ENCODE results near the gene CCDC158.

Gene CCDC158

DNA sequence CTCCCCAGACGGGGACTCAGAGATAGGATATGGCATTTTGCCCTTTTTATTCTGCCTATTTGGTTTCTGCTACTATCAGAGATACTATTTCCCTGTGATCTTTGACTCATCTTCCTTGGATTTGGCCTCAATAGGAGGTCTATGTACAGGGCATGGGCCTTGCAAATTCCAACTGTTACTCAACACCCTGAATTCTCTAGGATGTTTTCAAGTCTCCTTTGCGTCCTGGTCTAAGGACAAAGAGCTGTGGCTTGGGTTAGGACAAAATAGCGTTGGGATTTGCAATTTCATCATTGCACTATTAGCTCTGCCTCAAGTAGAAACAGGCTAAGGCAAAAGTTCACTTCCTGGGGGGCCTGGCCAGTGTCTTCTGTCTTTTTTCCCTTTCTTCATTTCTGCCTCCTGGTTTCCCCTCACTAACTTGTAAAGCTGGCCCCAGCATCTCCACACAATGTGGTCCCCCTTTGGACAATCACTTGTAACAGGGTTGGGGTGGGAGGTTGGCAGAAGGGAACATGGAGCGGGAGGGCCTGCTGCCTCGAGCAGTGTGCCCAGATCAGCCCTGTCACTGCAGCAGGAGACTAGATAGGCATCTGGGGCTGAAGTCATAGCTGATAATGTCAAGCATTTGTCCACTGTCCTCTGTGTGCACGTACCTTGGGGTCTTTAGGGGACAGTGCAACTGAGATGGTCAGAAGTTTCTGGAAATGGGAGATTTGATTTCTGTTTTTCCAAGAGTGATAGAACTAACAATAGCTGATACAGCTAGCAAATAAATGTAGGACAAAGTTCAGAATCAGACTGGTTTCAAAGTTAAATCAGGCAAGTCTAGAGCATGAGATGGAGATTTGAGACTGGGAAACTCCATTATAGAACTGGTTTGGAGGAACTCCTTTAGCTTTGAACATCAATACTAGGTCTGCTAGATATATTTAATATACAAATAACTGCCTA is 140.2 kb downstream of the CCDC158 start:
- no peak for DNase-seq (ENCODE audit: low read depth)

GRCh38 chr4:76279462-76279861 is 141.5 kb downstream of the CCDC158 start:
- peak; percentile 2 for DNase-seq (ENCODE audit: low read depth)

DNA sequence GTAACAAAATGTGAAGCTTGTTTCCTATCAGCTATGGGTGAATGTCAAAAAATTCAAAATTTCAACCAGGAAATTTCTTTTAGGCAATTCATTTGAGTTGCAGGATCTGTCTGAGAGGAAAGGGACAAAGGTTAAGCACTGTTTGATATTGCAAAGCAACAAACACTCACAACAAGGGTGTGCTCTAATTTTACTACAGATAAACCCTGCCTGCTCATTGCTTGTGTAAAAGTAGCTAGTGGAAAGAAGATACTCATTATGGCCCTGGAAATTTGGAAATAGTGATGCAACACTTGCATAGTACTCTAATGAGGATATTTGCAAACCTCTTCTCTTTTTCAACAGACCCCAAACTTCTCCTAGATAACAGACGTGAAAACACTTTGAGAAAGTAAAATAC is 142.4 kb downstream of the CCDC158 start:
- no peak for DNase-seq (ENCODE audit: low read depth)

DNA sequence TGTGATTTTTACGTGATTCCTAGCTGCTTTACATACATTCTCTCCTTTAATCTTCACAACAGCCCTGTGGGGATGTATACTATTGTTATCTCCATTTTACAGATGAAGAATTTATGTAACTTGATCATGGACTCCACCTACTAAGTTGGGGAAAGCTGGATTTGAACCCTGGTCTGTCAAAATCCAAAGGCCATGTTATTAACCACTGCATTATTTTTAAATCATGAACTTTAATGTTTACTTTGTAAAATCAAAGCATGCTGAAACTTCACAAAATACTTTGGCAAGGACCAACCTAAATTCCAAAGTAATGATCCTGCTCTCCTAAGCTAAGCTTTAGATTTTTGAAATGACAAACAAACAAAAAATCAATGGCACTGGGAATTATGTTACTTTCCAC is 143.3 kb downstream of the CCDC158 start:
- no peak for DNase-seq (ENCODE audit: low read depth)

DNA sequence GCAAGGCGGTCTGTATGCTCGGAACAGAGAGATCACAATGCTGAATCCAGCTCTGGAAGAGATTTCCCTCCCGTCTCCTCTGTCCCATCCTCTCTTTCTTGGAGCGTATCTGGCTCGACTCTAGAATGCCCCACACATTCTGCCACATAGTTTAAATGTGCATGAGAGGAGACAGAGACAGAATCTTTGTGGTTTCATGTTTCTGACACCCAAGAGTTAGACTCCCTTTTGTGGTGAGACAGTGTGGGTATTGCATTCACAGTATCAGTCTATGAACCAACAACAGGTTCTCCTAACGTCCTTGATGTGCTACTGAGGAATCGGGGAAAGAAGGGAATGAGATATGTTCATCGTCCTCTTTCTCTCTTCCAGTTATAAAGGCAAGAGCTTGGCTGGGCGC is 144.1 kb downstream of the CCDC158 start:
- no peak for DNase-seq (ENCODE audit: low read depth)

- no peak for DNase-seq (ENCODE audit: low read depth)
Observed at GRCh38 chr4:76275486-76276124, 145.3 kb downstream of the CCDC158 start.

GRCh38 chr4:76272999-76273398 is 147.9 kb downstream of the CCDC158 start:
- no peak for DNase-seq (ENCODE audit: low read depth)

- no peak for DNase-seq (ENCODE audit: low read depth)
Observed at GRCh38 chr4:76272582-76272981, 148.4 kb downstream of the CCDC158 start.

GRCh38 chr4:76272073-76272472 is 148.9 kb downstream of the CCDC158 start:
- DNase-seq (ENCODE audit: low read depth), result no peak

GRCh38 chr4:76271248-76271647 is 149.7 kb downstream of the CCDC158 start:
- no peak for DNase-seq (ENCODE audit: low read depth)

DNA sequence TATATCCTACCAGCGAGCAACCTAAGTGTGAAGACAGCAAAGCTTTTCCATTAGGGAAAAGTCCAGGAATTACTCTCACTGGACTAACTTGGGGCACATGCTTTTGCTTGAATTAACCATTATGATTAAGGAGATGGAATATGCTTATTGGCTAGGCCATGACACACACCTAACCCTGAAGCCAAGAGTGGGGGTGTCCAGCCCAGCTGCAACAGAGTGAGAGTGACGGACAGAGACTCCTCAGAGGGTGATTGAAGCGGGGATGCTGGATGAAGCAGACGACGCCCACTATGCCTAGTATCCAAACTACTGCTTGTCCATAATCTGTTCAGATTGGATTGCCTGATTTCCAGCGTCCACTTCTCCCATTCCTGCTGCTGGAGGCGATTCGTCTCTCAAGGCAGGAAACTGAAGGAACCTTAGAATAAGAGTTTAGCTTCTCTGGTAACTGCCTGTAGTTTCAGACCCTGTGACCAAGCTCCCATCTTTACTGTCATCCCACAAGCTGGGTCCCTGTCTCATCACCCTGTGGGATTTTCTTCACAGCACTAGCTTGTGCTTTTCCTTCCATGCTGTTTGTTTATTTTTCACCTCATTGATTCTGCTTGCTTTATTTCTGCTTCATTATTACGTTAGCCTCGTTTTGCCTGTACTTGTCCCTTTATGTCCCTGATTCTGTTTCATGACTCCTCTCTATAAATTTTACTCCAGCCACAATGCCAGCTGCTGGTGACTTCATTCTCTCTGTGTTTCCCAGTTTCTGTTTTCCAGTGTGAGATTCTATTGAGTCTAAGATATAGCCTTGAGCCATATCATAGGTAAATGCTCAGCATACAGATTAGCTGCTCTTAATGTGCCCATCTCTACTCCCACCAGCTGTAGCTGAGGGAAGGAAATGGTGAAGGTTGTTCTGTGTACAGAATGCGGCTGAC is 150.4 kb downstream of the CCDC158 start:
- DNase-seq (ENCODE audit: low read depth), result no peak

DNA sequence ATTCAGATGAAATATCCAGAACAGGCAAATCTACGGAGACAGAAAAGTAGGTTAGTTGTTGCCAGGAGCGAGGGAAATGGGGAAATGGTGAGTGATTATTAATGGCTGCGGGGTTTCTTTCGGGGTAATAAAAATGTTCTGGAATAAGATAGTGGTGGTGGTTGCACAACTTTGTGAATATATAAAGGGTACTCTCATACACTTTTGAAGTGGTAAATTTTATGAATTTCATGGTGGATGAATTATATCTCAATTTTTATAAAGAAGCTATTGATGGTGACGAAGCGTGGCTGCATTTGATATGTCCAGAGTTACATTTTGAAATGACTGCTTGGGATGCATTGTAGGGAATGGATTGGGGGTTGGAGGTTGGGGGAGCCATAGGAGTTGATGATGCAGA is 153.1 kb downstream of the CCDC158 start:
- DNase-seq (ENCODE audit: low read depth), result no peak

DNA sequence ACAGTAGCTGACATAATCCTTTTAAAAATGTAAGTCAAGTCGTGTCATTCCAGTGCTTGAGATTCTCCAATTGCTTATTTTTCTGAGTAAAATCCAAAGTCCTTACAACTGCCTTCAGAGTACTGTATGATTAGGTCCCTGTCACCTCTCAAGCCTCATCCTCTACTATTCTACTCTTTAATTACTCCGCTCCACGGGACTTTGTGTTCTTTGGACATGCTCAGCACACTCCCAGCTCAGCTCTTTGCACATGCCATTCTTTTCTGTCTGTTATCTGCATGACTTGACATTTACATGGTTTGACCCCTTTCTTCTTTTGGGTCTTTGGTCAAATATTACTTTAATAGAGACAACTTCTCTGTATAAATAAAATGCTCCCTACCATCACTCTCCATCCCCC is 154.3 kb downstream of the CCDC158 start:
- no peak for DNase-seq (ENCODE audit: low read depth)

DNA sequence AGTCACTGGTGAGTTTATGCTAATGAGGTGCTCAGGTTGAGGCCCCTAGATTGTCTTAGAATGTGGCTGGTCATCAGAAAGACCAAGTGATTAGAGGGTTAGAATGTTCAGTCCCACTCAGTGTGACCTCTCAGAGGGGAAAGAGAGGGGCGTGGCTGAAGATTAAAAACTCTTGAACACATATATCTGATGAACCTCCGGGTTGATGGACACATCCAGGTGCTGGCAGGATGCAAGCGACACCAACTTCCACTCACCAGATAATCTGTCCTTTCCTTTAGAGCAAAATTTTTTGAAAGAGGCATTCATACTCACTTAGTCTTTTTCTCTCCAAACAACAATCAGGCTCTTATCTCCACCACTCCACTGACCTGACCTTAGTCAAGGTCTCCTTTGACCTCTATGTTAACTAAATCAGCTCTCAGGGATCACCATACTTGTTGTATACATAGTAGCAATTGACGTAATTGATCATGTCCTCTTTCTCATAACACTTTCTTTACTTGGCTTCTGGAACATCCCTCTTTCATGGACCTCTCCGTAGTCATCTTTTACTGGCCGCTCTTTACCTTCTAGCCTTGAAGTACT is 155.2 kb downstream of the CCDC158 start:
- DNase-seq (ENCODE audit: low read depth), result no peak
